ENCODE data around the gene PARL. TPM values are rescaled to one million over a fixed set of nuclear protein-coding genes. Genes with fewer than 3 reads are reported as not detected.
A peak's percentile ranks its signal among the peaks of the same experiment; 100 is the strongest.

Gene PARL
- total and polyA plus RNA-seq, 2 of the 8 experiments (the other 6 are each of a cell fraction or from before 2014, with no cell fraction given), result 62.7 to 85.0 TPM

- Histone ChIP-seq H3K18ac (ENCODE audit: extremely low read depth, low read length) (no peak overlapping the region; the same call in 1 of the 2 replicates), H3K4me1 (replicated peaks in 1 of 4; ENCODE audit: control insufficient read depth in 3 of 4, insufficient read depth in 4 of 4, low read length in 3 of 4) (peaks cover 0 to 7% (median 3%) of the 10 kb centered on the region in 4 experiments; a peak in 5 of 7 replicates), H3K79me2 (ENCODE audit: control insufficient read depth in 1 of 2, insufficient read depth in 2 of 2, low read length in 2 of 2) (no peaks in the 10 kb centered on the region), H4K5ac (ENCODE audit: insufficient read length, low read depth, low read length) (no peak overlapping the region), H3K79me1 (ENCODE audit: low read depth, low read length) (no peaks in the 10 kb centered on the region), H3K4me3 (ENCODE audit: extremely low read depth in 1 of 4, insufficient read depth in 2 of 4, low read depth in 3 of 4, low read length in 4 of 4) (peak overlapping the region; percentile 60 to 79 (median 68)), H3K23me2 (ENCODE audit: low read depth, low read length) (peaks cover 13% of the 10 kb centered on the region; the same call in 1 of the 2 replicates), H3K27ac (ENCODE audit: low read depth, low read length) (no peak overlapping the region), H2AFZ (ENCODE audit: low read length) (peak overlapping the region; percentile 8; the same call in 1 of the 2 replicates), H2BK15ac (ENCODE audit: low read length) (no peak overlapping the region), H3K27me3 (replicated peaks in 1 of 4; ENCODE audit: control insufficient read depth in 3 of 4, extremely low read depth in 1 of 4, insufficient read depth in 3 of 4, low read length in 3 of 4) (peaks cover 0 to 3% (median 0%) of the 10 kb centered on the region in 4 experiments; a peak in 3 of 7 replicates), H3K14ac (ENCODE audit: insufficient read length) (no peak overlapping the region), H4K8ac (ENCODE audit: extremely low read depth, insufficient read depth, low read length) (no peak overlapping the region; the same call in 1 of the 2 replicates), H4K91ac (replicated peaks; ENCODE audit: insufficient read length, low read length) (no peak overlapping the region), H2BK5ac (ENCODE audit: low read depth, low read length) (no peak overlapping the region), H2BK20ac (ENCODE audit: low read length) (no peak overlapping the region), H3K56ac (replicated peaks; ENCODE audit: insufficient read length, low read depth, low read length) (no peak overlapping the region), H3K23ac (ENCODE audit: insufficient read length) (no peak overlapping the region), H2BK12ac (ENCODE audit: low read depth, low read length) (no peak overlapping the region), H2AK5ac (ENCODE audit: low read depth, low read length) (no peak overlapping the region), H3K4ac (replicated peaks; ENCODE audit: insufficient read length, low read depth, low read length) (no peak overlapping the region), H3K9me3 (ENCODE audit: insufficient read depth in 2 of 2, low read depth in 1 of 2, low read length in 1 of 2) (no peaks in the 10 kb centered on the region), H2BK120ac (replicated peaks; ENCODE audit: low read depth, low read length) (no peak overlapping the region), H3K9ac (replicated peaks in 1 of 4; ENCODE audit: extremely low read depth in 1 of 4, low read depth in 3 of 4, low read length in 3 of 4) (peak overlapping the region; percentile 20 to 58 (median 48); a peak in 4 of 7 replicates), H4K20me1 (replicated peaks in 1 of 2; ENCODE audit: control insufficient read depth in 1 of 2, insufficient read depth in 2 of 2, low read length in 2 of 2) (peaks cover 0 to 4% of the 10 kb centered on the region in 2 experiments), H3K36me3 (ENCODE audit: control insufficient read depth in 2 of 4, insufficient read depth in 4 of 4, low read length in 3 of 4) (peaks cover 0 to 4% (median 2%) of the 10 kb centered on the region in 4 experiments; a peak in 2 of 8 replicates), H3K4me2 (ENCODE audit: insufficient read depth in 1 of 2, low read depth in 2 of 2, low read length in 2 of 2) (peak overlapping the region; percentile 87 to 99)
- peak in 1 of 2 experiments; percentile 72 for DNase-seq (ENCODE audit: low read depth in 1 of 2, low spot score in 2 of 2)
- TF ChIP-seq RBBP5 (IDR thresholded peaks at IDR 0.05; ENCODE audit: borderline replicate concordance, low read depth, low read length), result peak; percentile 87; the same call in 1 of the 2 replicates
- no peak for TF ChIP-seq NANOG (IDR thresholded peaks at IDR 0.05; ENCODE audit: insufficient read depth, low read depth, low read length, poor library complexity, severe bottlenecking)
- peak; percentile 98 for TF ChIP-seq KDM4A (IDR thresholded peaks at IDR 0.05; ENCODE audit: low read depth, low read length, severe bottlenecking)
- no peak for TF ChIP-seq KDM1A (IDR thresholded peaks at IDR 0.05; ENCODE audit: borderline replicate concordance, low read length)
- no peak for TF ChIP-seq BCL11A (IDR thresholded peaks at IDR 0.05; ENCODE audit: low read depth in 2 of 2, low read length in 2 of 2)
- no peak for TF ChIP-seq GABPA (IDR thresholded peaks at IDR 0.05; ENCODE audit: borderline replicate concordance, insufficient read depth, low read length)
- no peak for TF ChIP-seq SAP30 (IDR thresholded peaks at IDR 0.05; ENCODE audit: insufficient read depth, insufficient replicate concordance, low read length)
- TF ChIP-seq POU5F1 (IDR thresholded peaks at IDR 0.05; ENCODE audit: low read depth, low read length), result no peak
- peak; percentile 47; the same call in 1 of the 2 replicates for TF ChIP-seq PHF8 (conservative IDR thresholded peaks at IDR 0.05; ENCODE audit: low read depth, low read length)
- TF ChIP-seq TAF1 (IDR thresholded peaks at IDR 0.05; ENCODE audit: low read depth, low read length), result 0 out of 2 replicates have a peak, but pooled peaks have one; percentile 12
- no peak for TF ChIP-seq RFX5 (IDR thresholded peaks at IDR 0.05; ENCODE audit: borderline replicate concordance, low read depth, low read length)
- WGBS, 2 experiments (ENCODE audit: extremely low coverage in 1 of 2, insufficient coverage in 1 of 2, insufficient read length in 1 of 2, insufficient replicate concordance in 2 of 2, low coverage in 1 of 2, low lambda C conversion rate in 2 of 2, missing lambda C conversion rate in 1 of 2), result 2% methylated on average over 43 of the region's 88 CpGs; no CpG with 5 or more reads in 1 of the 2 experiments
- CTCF ChIA-PET (ENCODE audit: partially characterized antibody), result interaction anchor here (0.7 to 2.1 kb wide), 9 partner anchors 15 to 366 kb away, joined by 3 to 9 read pairs (median 3); partner anchors contain the start of gene PARL
- POLR2A ChIA-PET (ENCODE audit: partially characterized antibody), result interaction anchor here (0.7 to 1.9 kb wide), 6 partner anchors 9 to 61 kb away, joined by 3 to 6 read pairs (median 3); partner anchors contain the start of gene PARL
- FAIRE-seq, result no peak
Measured at GRCh38 chr3:183824761-183825455, 59.8 kb downstream of the PARL start.

Data from H1 (cell line).